ENCODE data around the gene UCKL1. TPM values are rescaled to one million over a fixed set of nuclear protein-coding genes. Genes with fewer than 3 reads are reported as not detected.

UCKL1 gene
- total RNA-seq, 1 experiment from 2014 or later: 21.5 TPM

- in situ Hi-C loops (cut with HindIII; ENCODE audit: low pct_unique_long_range_greater_than_20kb, low sequenced_read_pairs): no loop called here
- no peak for DNase-seq (ENCODE audit: low read depth, low spot score)
Measured at GRCh38 chr20:63908008-63908682, 48.1 kb downstream of the UCKL1 start.

DNA sequence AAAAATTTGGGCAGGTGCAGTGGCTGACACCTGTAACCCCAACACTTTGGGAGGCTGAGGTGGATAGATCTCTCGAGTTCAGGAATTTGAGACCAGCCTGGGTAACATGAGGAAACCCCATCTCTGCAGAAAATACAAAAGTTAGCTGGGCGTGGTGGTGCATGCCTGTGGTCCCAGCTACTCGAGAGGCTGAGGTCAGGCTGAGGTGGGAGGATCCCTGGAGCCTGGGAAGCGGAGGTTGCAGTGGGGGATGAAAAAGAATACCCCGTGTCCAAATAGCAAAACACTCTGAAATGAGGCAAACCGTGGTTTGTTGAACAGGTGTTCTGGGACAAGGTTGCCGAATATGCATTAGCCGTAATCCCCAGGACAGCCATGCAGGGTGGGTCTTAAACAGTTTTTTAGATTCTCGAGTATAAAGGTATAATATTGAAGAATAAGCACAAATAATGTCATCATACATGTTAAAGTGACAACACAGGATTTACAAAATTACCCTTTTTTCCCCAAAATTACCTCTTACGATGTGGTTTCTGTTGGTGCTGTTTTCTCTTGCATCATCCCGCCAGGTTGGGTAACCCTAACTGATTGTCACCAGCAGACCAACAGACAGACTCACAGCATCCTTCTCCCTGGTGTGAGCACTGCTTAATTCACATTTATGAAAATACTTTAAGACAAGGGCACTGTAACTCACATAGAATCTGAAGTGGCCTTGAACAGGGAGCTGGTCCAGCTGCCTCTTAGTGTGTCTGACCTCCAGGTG, 52.2 kb downstream of the UCKL1 start:
- in situ Hi-C loops (cut with HindIII; ENCODE audit: low pct_unique_long_range_greater_than_20kb, low sequenced_read_pairs): no loop called here
- DNase-seq (ENCODE audit: low read depth, low spot score): no peak

DNA sequence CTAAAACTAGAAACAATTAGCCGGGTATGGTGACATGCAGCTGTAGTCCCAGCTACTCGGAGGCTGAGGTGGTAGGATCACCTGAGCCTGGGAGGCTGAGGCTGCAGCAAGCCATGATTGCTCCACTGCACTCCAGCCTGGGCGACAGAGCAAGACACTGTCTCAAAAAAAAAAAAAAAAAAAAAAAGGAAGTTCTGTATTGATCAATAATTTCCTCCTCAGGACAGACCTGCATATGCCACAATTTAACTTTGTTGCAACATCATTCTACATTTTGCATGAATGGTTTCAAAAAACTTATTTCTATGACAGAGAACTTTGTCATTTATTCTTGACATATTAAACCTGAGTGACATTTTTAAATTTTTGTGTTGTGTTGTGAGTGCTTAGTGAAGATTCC, 55.8 kb downstream of the UCKL1 start:
- in situ Hi-C loops (cut with HindIII; ENCODE audit: low pct_unique_long_range_greater_than_20kb, low sequenced_read_pairs): no loop called here
- no peak for DNase-seq (ENCODE audit: low read depth, low spot score)

GRCh38 chr20:63898882-63899558, 57.2 kb downstream of the UCKL1 start:
- DNase-seq (ENCODE audit: low read depth, low spot score): no peak
- in situ Hi-C loops (cut with HindIII; ENCODE audit: low pct_unique_long_range_greater_than_20kb, low sequenced_read_pairs): no loop called here

GRCh38 chr20:63897978-63898561, 58.1 kb downstream of the UCKL1 start:
- no peak for DNase-seq (ENCODE audit: low read depth, low spot score)
- in situ Hi-C loops (cut with HindIII; ENCODE audit: low pct_unique_long_range_greater_than_20kb, low sequenced_read_pairs): no loop called here

GRCh38 chr20:63896264-63897105, 59.7 kb downstream of the UCKL1 start:
- DNase-seq (ENCODE audit: low read depth, low spot score): no peak

GRCh38 chr20:63895952-63896263, 60.3 kb downstream of the UCKL1 start:
- DNase-seq (ENCODE audit: low read depth, low spot score): no peak
- in situ Hi-C loops (cut with HindIII; ENCODE audit: low pct_unique_long_range_greater_than_20kb, low sequenced_read_pairs): no loop called here

More at GRCh38 chr20:63896264-63897105, 59.7 kb downstream of the UCKL1 start:
- in situ Hi-C loops (cut with HindIII; ENCODE audit: low pct_unique_long_range_greater_than_20kb, low sequenced_read_pairs): no loop called here

- DNase-seq (ENCODE audit: low read depth, low spot score): no peak
- in situ Hi-C loops (cut with HindIII; ENCODE audit: low pct_unique_long_range_greater_than_20kb, low sequenced_read_pairs): no loop called here
Measured at GRCh38 chr20:63895202-63895951, 60.8 kb downstream of the UCKL1 start.

- peak; percentile 95 for DNase-seq (ENCODE audit: low read depth, low spot score)
- in situ Hi-C loops (cut with HindIII; ENCODE audit: low pct_unique_long_range_greater_than_20kb, low sequenced_read_pairs): no loop called here
Measured at GRCh38 chr20:63894358-63895201, 61.6 kb downstream of the UCKL1 start, which contains the start of gene DNAJC5. Gene DNAJC5, plus strand, starts transcription at chr20:63895126. Its CDS starts 33,220 bp downstream, at chr20:63928346.

DNA sequence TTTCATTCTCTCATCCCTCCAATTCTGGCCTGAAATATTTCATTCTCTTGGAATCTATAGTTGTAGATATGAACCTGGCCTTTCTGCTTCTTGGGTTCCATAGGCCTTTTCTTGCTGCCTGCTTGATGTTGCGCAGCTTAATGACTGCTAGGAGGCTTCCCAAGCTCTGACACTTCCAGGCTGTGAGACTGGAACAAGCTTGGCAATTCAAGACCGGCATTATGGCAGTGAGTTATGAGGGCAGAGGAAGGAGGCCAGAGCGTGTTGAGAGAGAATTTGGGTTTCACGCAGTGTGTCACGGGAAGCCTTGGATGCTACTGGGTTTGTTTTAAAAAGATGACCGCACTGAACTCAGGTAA, 62.2 kb downstream of the UCKL1 start:
- in situ Hi-C loops (cut with HindIII; ENCODE audit: low pct_unique_long_range_greater_than_20kb, low sequenced_read_pairs): no loop called here
- no peak for DNase-seq (ENCODE audit: low read depth, low spot score)

DNA sequence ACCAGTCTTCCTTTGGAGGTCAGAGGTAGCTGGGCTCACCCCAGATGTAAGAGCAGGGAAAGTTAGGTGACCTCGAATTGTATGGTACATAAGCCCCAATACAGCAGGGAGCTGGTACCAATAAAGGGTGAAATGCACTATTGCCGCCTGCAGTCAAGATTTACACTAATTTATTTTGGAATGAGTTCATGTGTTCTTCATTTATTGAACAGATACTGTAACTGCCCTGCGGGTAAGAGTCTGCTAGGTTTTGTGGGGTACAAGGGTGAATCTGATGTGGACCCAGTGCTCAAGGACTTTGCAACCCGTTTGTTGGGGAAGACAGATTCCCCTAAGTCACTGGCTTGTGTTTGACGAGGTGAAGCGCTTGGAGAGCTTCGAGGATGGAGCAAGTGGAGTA, 63.8 kb downstream of the UCKL1 start:
- in situ Hi-C loops (cut with HindIII; ENCODE audit: low pct_unique_long_range_greater_than_20kb, low sequenced_read_pairs): no loop called here
- DNase-seq (ENCODE audit: low read depth, low spot score): no peak

GRCh38 chr20:63891061-63892002, 64.9 kb downstream of the UCKL1 start:
- in situ Hi-C loops (cut with HindIII; ENCODE audit: low pct_unique_long_range_greater_than_20kb, low sequenced_read_pairs): no loop called here

GRCh38 chr20:63890616-63891015, 65.6 kb downstream of the UCKL1 start:
- in situ Hi-C loops (cut with HindIII; ENCODE audit: low pct_unique_long_range_greater_than_20kb, low sequenced_read_pairs): no loop called here
- DNase-seq (ENCODE audit: low read depth, low spot score): no peak

More at GRCh38 chr20:63891061-63892002, 64.9 kb downstream of the UCKL1 start:
- no peak for DNase-seq (ENCODE audit: low read depth, low spot score)

- DNase-seq (ENCODE audit: low read depth, low spot score): no peak
- in situ Hi-C loops (cut with HindIII; ENCODE audit: low pct_unique_long_range_greater_than_20kb, low sequenced_read_pairs): no loop called here
Measured at GRCh38 chr20:63890201-63890576, 66.0 kb downstream of the UCKL1 start.
